LNCaP clone FGC (cell line): ENCODE measurements around the gene GDF10.

Source experiments
- DNase-seq: peaks from one replicate; pipeline ENCODE4 v3.0.0-alpha.2; 2011; ENCODE audit warnings: low read depth
- H3K4me3 ChIP-seq: 2 replicates; pipeline ENCODE4 v1.5.1; 2011; ENCODE audit warnings: mild to moderate bottlenecking, low read depth, low read length, control low read depth
- CTCF ChIP-seq: IDR thresholded peaks from 2 replicates; pipeline ENCODE4 v1.5.1; 2012; ENCODE audit warnings: mild to moderate bottlenecking; ENCODE audit not compliant: control insufficient read depth, insufficient read depth; ENCODE audit errors: extremely low read depth

The GDF10 gene

DNA sequence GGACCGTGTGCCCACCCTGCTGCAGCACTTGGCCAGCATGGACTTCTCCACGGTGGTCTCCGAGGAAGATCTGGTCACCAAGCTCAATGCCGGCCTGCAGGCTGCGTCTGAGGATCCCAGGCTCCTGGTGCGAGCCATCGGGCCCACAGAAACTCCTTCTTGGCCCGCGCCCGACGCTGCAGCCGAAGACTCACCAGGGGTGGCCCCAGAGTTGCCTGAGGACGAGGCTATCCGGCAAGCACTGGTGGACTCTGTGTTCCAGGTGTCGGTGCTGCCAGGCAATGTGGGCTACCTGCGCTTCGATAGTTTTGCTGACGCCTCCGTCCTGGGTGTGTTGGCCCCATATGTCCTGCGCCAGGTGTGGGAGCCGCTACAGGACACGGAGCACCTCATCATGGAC is 49.5 kb downstream of the GDF10 start:
- no peak for DNase-seq
- no peak for TF ChIP-seq CTCF
- no peak overlapping the region for H3K4me3 ChIP-seq

- TF ChIP-seq CTCF = no peak
- no peak for DNase-seq
- H3K4me3 ChIP-seq = no peak overlapping the region
These were observed 50.0 kb downstream of the GDF10 start for GRCh38 chr10:47349941-47350371.

DNA sequence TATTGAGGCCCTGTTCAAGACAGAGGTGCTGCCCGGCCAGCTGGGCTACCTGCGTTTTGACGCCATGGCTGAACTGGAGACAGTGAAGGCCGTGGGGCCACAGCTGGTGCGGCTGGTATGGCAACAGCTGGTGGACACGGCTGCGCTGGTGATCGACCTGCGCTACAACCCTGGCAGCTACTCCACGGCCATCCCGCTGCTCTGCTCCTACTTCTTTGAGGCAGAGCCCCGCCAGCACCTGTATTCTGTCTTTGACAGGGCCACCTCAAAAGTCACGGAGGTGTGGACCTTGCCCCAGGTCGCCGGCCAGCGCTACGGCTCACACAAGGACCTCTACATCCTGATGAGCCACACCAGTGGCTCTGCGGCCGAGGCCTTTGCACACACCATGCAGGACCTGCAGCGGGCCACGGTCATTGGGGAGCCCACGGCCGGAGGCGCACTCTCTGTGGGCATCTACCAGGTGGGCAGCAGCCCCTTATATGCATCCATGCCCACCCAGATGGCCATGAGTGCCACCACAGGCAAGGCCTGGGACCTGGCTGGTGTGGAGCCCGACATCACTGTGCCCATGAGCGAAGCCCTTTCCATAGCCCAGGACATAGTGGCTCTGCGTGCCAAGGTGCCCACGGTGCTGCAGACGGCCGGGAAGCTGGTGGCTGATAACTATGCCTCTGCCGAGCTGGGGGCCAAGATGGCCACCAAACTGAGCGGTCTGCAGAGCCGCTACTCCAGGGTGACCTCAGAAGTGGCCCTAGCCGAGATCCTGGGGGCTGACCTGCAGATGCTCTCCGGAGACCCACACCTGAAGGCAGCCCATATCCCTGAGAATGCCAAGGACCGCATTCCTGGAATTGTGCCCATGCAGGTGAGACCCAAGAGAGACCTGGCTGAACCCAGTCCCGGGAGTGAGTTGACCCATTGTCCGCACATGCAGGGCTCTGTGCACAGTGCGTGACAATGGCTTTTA is 51.0 kb downstream of the GDF10 start:
- no peak for TF ChIP-seq CTCF
- DNase-seq = no peak
- H3K4me3 ChIP-seq = no peak overlapping the region

DNA sequence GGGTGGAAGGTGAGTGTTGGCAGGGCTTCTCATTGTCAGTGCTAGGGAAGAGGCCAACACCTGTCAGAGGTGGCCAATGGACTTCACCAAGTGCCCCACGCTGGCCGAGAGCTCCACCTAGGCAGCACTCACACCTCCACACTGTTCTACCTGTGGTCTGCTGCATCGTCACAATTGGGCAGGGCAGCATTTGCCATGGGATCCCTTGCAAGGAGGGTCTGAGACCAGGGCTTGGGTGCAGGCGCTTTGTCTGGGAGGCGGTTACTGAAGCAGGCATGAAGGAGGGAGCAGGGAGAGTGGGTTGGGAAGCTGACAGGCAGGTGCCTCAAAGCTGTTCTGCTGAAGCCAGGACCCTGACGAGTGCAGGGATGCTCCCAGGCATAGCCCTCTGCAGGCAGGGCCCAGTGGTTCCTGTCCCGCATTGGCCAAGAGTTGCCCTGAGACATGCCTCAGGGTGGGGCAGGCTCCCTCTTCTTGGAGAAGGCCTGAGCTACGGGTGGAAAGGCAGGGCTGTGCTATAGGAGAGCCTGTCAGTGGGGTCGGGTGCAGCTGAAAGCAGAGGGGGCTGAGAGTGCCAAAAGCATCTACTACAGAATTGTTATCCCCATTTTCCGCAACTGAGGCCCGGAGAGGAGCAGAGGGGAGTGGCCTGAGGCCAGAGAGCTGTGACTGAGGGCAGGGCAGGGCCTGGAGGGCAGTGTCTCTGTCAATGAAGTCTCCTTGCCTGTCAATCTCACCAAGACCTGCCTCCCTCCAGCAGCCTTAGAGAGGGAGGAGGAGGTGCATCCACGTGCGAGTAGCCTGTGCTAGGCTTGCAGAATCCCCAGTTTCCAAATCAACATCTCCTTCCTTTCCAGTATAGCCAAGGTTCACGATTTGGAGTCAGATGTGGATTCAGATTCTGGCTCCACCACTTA is 52.2 kb downstream of the GDF10 start:
- no peak for DNase-seq
- no peak overlapping the region for H3K4me3 ChIP-seq
- TF ChIP-seq CTCF = no peak

DNA sequence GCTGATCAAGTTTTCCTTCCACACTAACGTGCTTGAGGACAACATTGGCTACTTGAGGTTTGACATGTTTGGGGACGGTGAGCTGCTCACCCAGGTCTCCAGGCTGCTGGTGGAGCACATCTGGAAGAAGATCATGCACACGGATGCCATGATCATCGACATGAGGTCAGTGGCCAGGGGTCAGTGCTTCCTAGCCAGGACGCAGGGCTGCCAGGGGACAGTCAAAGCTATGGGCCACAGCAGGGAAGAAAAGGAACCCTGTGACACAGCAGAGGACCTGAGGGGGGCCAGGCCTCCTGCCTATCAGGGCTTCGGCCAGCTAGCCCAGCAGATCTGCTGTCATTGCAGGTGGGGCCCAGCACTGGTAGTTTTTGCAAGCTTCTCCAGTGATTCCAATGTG is 53.4 kb downstream of the GDF10 start:
- TF ChIP-seq CTCF = no peak
- no peak for DNase-seq
- H3K4me3 ChIP-seq = no peak overlapping the region

DNA sequence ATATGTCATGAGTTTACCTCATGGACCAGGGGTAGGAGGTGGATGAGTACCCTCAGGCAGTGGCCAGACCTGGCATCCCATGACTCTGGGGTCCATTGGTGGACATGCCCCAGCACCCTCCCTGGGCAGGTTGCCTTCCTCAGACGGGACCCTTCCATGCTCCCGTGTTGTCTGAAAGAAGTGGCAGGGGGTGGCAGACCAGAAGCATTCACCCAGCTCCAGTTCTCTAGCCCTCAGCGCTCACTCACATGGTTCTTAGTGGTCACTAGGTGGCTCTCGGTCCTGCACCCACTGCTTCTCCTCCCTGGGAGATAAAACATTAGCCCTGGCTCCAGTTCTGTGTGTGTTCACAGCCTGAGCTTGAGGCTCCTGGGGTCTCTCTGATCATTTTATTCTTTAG is 54.2 kb downstream of the GDF10 start:
- no peak for DNase-seq
- TF ChIP-seq CTCF = no peak
- H3K4me3 ChIP-seq = no peak overlapping the region
